NB4 (cell line): ENCODE data around the gene CUX1.

Experiments used
- POLR2A ChIP-seq: IDR thresholded peaks from 2 replicates; pipeline ENCODE4 v1.6.1; 2011; ENCODE audit warnings: mild to moderate bottlenecking; ENCODE audit not compliant: insufficient read length; ENCODE audit errors: extremely low read depth
- TF ChIP-seq, protein P1 (sequence below): IDR thresholded peaks from one replicate; pipeline ENCODE4 v1.5.1; 2012; ENCODE audit warnings: low read depth, low read length

DNA sequence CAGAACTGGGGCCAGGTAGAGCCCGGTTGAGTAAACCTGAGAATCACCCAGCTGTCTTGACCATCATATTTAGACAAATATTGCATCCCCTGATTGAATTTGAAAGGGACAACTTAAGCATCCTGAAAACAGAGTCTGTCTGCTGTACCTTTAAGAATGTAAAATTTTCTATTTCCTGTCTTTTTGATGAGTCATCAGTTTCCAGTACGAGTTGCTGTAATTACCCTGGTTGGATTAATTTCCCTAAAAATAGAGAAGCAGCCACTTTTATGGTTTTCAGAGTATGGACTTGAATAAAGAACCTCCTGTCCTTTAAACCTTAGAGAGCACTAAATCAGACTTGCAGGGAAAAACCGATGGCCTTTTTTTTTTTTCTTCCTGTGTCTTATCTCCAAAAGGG, 304.6 kb downstream of the CUX1 start:
- TF ChIP-seq, protein P1, sequence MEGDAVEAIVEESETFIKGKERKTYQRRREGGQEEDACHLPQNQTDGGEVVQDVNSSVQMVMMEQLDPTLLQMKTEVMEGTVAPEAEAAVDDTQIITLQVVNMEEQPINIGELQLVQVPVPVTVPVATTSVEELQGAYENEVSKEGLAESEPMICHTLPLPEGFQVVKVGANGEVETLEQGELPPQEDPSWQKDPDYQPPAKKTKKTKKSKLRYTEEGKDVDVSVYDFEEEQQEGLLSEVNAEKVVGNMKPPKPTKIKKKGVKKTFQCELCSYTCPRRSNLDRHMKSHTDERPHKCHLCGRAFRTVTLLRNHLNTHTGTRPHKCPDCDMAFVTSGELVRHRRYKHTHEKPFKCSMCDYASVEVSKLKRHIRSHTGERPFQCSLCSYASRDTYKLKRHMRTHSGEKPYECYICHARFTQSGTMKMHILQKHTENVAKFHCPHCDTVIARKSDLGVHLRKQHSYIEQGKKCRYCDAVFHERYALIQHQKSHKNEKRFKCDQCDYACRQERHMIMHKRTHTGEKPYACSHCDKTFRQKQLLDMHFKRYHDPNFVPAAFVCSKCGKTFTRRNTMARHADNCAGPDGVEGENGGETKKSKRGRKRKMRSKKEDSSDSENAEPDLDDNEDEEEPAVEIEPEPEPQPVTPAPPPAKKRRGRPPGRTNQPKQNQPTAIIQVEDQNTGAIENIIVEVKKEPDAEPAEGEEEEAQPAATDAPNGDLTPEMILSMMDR, result no peak
- TF ChIP-seq POLR2A, result no peak
